A172 (cell line): Measurements from ENCODE around the gene ALDH1L1. TPM values are rescaled to one million over a fixed set of nuclear protein-coding genes. Genes with fewer than 3 reads are reported as not detected.
A peak's percentile ranks its signal among the peaks of the same experiment; 100 is the strongest.

Source experiments
- DNase-seq: peaks from one replicate; pipeline ENCODE4 v3.0.0-alpha.2; 2015; ENCODE audit warnings: low spot score
- total RNA-seq: library from RNA; depleted of rRNA; stranded (reverse); fragments of >200 nt; shearing (Covaris generic); gene quantifications from 2 replicates; pipeline ENCODE4 v1.2.3, GENCODE V29; 2014

Gene ALDH1L1
- total RNA-seq, 1 experiment from 2014 or later = not detected

GRCh38 chr3:126194713-126195305 is 14.4 kb upstream of the ALDH1L1 start:
- DNase-seq = peak; percentile 24

- DNase-seq = no peak
Observed at GRCh38 chr3:126191246-126191645, 10.9 kb upstream of the ALDH1L1 start.

GRCh38 chr3:126187920-126188319 is 7.5 kb upstream of the ALDH1L1 start:
- no peak for DNase-seq

GRCh38 chr3:126186749-126187148 is 6.4 kb upstream of the ALDH1L1 start:
- DNase-seq = no peak

- no peak for DNase-seq
Observed at GRCh38 chr3:126186271-126186670, 5.9 kb upstream of the ALDH1L1 start.

- DNase-seq = no peak
Observed at GRCh38 chr3:126184465-126185000, 4.1 kb upstream of the ALDH1L1 start.

- DNase-seq = no peak
Observed at GRCh38 chr3:126181398-126181725, 976 bp upstream of the ALDH1L1 start.

GRCh38 chr3:126179825-126180476 is 435 bp downstream of the ALDH1L1 start:
- DNase-seq = no peak

GRCh38 chr3:126170073-126170777 is 10.2 kb downstream of the ALDH1L1 start:
- DNase-seq = no peak

- no peak for DNase-seq
Observed at GRCh38 chr3:126167566-126167965, 12.8 kb downstream of the ALDH1L1 start.

GRCh38 chr3:126166009-126166408 is 14.4 kb downstream of the ALDH1L1 start:
- no peak for DNase-seq

GRCh38 chr3:126161309-126161708 is 19.1 kb downstream of the ALDH1L1 start:
- DNase-seq = no peak

- DNase-seq = no peak
Observed at GRCh38 chr3:126160243-126161210, 19.9 kb downstream of the ALDH1L1 start.

GRCh38 chr3:126159476-126159875 is 20.9 kb downstream of the ALDH1L1 start:
- DNase-seq = no peak

- no peak for DNase-seq
Observed at GRCh38 chr3:126158912-126159454, 21.4 kb downstream of the ALDH1L1 start.

GRCh38 chr3:126158016-126158911 is 22.1 kb downstream of the ALDH1L1 start:
- no peak for DNase-seq

- DNase-seq = no peak
Observed at GRCh38 chr3:126157083-126157768, 23.2 kb downstream of the ALDH1L1 start.

GRCh38 chr3:126156468-126156867 is 23.9 kb downstream of the ALDH1L1 start:
- DNase-seq = peak; percentile 12

- no peak for DNase-seq
Observed at GRCh38 chr3:126155819-126156218, 24.6 kb downstream of the ALDH1L1 start.

- DNase-seq = no peak
Observed at GRCh38 chr3:126155280-126155640, 25.1 kb downstream of the ALDH1L1 start.
